H1 (cell line): Measurements from ENCODE around the gene CIROP. TPM values are rescaled to one million over a fixed set of nuclear protein-coding genes. Genes with fewer than 3 reads are reported as not detected.

Source experiments
- CTCF ChIA-PET: fragments of 300-600 bp; sonication (Branson Sonifier 250); formaldehyde crosslinking; loops from one replicate; lab custom pipeline; 2021; ENCODE audit not compliant: partially characterized antibody; lab: Charles Lee
- POLR2A ChIA-PET: fragments of 300-600 bp; sonication (Branson Sonifier 250); formaldehyde crosslinking; loops from one replicate; lab custom pipeline; 2021; ENCODE audit warnings: inconsistent platforms; ENCODE audit not compliant: partially characterized antibody; lab: Charles Lee
- DNase-seq, 2 experiments: peaks; one replicate each; pipeline versions ENCODE4 v3.0.0 to v3.0.0-alpha.2; 2010 to 2022; ENCODE audit warnings: low spot score in 2 of 2, low read depth in 1 of 2, mixed read lengths in 1 of 2
- FAIRE-seq: peaks from 2 replicates; lab custom pipeline; 2011; peaks lifted over from hg19 to GRCh38; lab: Jason Lieb, UNC
- H2AFZ ChIP-seq: 2 replicates; pipeline ENCODE4 v1.8.1; 2012; ENCODE audit warnings: low read length, inconsistent platforms
- H2AK5ac ChIP-seq: 2 replicates; pipeline ENCODE4 v1.6.1; 2013; ENCODE audit warnings: low read depth, low read length
- H2BK120ac ChIP-seq: replicated peaks from 2 replicates; pipeline ENCODE3; 2013; ENCODE audit warnings: low read depth, low read length, inconsistent platforms
- H2BK12ac ChIP-seq: 2 replicates; pipeline ENCODE4 v1.6.1; 2013; ENCODE audit warnings: low read depth, low read length
- H2BK15ac ChIP-seq: 2 replicates; pipeline ENCODE4 v1.6.1; 2013; ENCODE audit warnings: low read length
- H2BK20ac ChIP-seq: 2 replicates; pipeline ENCODE4 v1.6.1; 2013; ENCODE audit warnings: low read length
- H2BK5ac ChIP-seq: 2 replicates; pipeline ENCODE4 v1.6.1; 2013; ENCODE audit warnings: low read depth, low read length
- H3K14ac ChIP-seq: 2 replicates; pipeline ENCODE4 v1.6.1; 2013; ENCODE audit warnings: inconsistent platforms; ENCODE audit not compliant: insufficient read length
- H3K18ac ChIP-seq: 2 replicates; pipeline ENCODE4 v1.6.1; 2013; ENCODE audit warnings: low read length; ENCODE audit errors: extremely low read depth
- H3K23ac ChIP-seq: 2 replicates; pipeline ENCODE4 v1.6.1; 2013; ENCODE audit warnings: inconsistent platforms; ENCODE audit not compliant: insufficient read length
- H3K23me2 ChIP-seq: 2 replicates; pipeline ENCODE4 v1.6.1; 2013; ENCODE audit warnings: low read depth, low read length
- H3K27ac ChIP-seq: 2 replicates; pipeline ENCODE4 v1.6.1; 2011; ENCODE audit warnings: low read depth, low read length, inconsistent platforms
- H3K27me3 ChIP-seq, 4 experiments: replicated peaks in 1 of 4; 1 replicate in 1 of 4; 2 replicates in 3 of 4; pipeline versions ENCODE4 v1.6.1 to v1.8.1; 2011 to 2013; ENCODE audit warnings: low read length in 3 of 4, mild to moderate bottlenecking in 3 of 4, inconsistent platforms in 2 of 4, mixed read lengths in 2 of 4, moderate library complexity in 1 of 4; ENCODE audit not compliant: control insufficient read depth in 3 of 4, insufficient read depth in 3 of 4; ENCODE audit errors: extremely low read depth in 1 of 4
- H3K36me3 ChIP-seq, 4 experiments: 2 replicates each; pipeline versions ENCODE4 v1.6.1 to v1.8.1; 2011 to 2013; ENCODE audit warnings: mild to moderate bottlenecking in 4 of 4, low read length in 3 of 4, moderate library complexity in 2 of 4, control low read depth in 1 of 4, inconsistent platforms in 1 of 4; ENCODE audit not compliant: insufficient read depth in 4 of 4, control insufficient read depth in 2 of 4
- H3K4ac ChIP-seq: replicated peaks from 2 replicates; pipeline ENCODE3; 2013; ENCODE audit warnings: low read length, low read depth, mixed read lengths, inconsistent platforms; ENCODE audit not compliant: insufficient read length
- H3K4me1 ChIP-seq, 4 experiments: replicated peaks in 1 of 4; 1 replicate in 1 of 4; 2 replicates in 3 of 4; pipeline versions ENCODE4 v1.6.1 to v1.8.1; 2011 to 2013; ENCODE audit warnings: low read length in 3 of 4, inconsistent platforms in 2 of 4, mixed read lengths in 1 of 4; ENCODE audit not compliant: insufficient read depth in 4 of 4, control insufficient read depth in 3 of 4
- H3K4me2 ChIP-seq, 2 experiments: 2 replicates each; pipeline versions ENCODE4 v1.6.1 to v1.8.1; 2011 to 2013; ENCODE audit warnings: low read depth in 2 of 2, low read length in 2 of 2, control low read depth in 1 of 2, inconsistent platforms in 1 of 2, mild to moderate bottlenecking in 1 of 2; ENCODE audit not compliant: insufficient read depth in 1 of 2
- H3K4me3 ChIP-seq, 4 experiments: fragments of 200-600, 300-600 bp in 1 of 4; sonication (generic), shearing (Covaris generic), sonication (Bioruptor Twin) in 1 of 4; 2 replicates each; pipeline versions ENCODE4 v1.5.1 to v1.8.1; 2011 to 2016; ENCODE audit warnings: low read length in 4 of 4, low read depth in 3 of 4, control low read depth in 2 of 4, inconsistent platforms in 2 of 4, mild to moderate bottlenecking in 2 of 4, mixed read lengths in 1 of 4, moderate library complexity in 1 of 4; ENCODE audit not compliant: insufficient read depth in 2 of 4; ENCODE audit errors: extremely low read depth in 1 of 4
- H3K56ac ChIP-seq: replicated peaks from 2 replicates; pipeline ENCODE3; 2013; ENCODE audit warnings: low read depth, mild to moderate bottlenecking, mixed read lengths, low read length, inconsistent platforms; ENCODE audit not compliant: insufficient read length
- H3K79me1 ChIP-seq: 2 replicates; pipeline ENCODE4 v1.6.1; 2013; ENCODE audit warnings: low read depth, low read length, control low read depth
- H3K79me2 ChIP-seq, 2 experiments: 2 replicates each; pipeline versions ENCODE4 v1.6.1 to v1.8.1; 2012 to 2013; ENCODE audit warnings: low read length in 2 of 2, mild to moderate bottlenecking in 2 of 2, inconsistent platforms in 1 of 2; ENCODE audit not compliant: insufficient read depth in 2 of 2, control insufficient read depth in 1 of 2
- H3K9ac ChIP-seq, 4 experiments: replicated peaks in 1 of 4; 1 replicate in 1 of 4; 2 replicates in 3 of 4; pipeline versions ENCODE4 v1.6.1 to v1.8.1; 2011 to 2013; ENCODE audit warnings: low read depth in 3 of 4, low read length in 3 of 4, control low read depth in 2 of 4, mild to moderate bottlenecking in 2 of 4, moderate library complexity in 2 of 4, inconsistent platforms in 1 of 4; ENCODE audit errors: extremely low read depth in 1 of 4
- H3K9me3 ChIP-seq, 2 experiments: 2 replicates each; pipeline versions ENCODE4 v1.6.1 to v1.8.1; 2012 to 2013; ENCODE audit warnings: mild to moderate bottlenecking in 2 of 2, moderate library complexity in 2 of 2, control low read depth in 1 of 2, inconsistent platforms in 1 of 2, low read depth in 1 of 2, low read length in 1 of 2, mixed read lengths in 1 of 2; ENCODE audit not compliant: insufficient read depth in 2 of 2
- H4K20me1 ChIP-seq, 2 experiments: replicated peaks in 1 of 2; 2 replicates each; pipeline versions ENCODE3 to v1.8.1; 2011 to 2013; ENCODE audit warnings: inconsistent platforms in 2 of 2, low read length in 2 of 2, mild to moderate bottlenecking in 1 of 2; ENCODE audit not compliant: insufficient read depth in 2 of 2, control insufficient read depth in 1 of 2
- H4K5ac ChIP-seq: 2 replicates; pipeline ENCODE4 v1.6.1; 2013; ENCODE audit warnings: low read length, low read depth, mixed read lengths, inconsistent platforms; ENCODE audit not compliant: insufficient read length
- H4K8ac ChIP-seq: 2 replicates; pipeline ENCODE4 v1.8.0; 2013; ENCODE audit warnings: mild to moderate bottlenecking, moderate library complexity, low read length, inconsistent platforms; ENCODE audit not compliant: insufficient read depth; ENCODE audit errors: extremely low read depth
- H4K91ac ChIP-seq: replicated peaks from 2 replicates; pipeline ENCODE3; 2013; ENCODE audit warnings: low read length, mixed read lengths, inconsistent platforms; ENCODE audit not compliant: insufficient read length
- BACH1 ChIP-seq: IDR thresholded peaks from 2 replicates; pipeline ENCODE4 v1.6.1; 2012; ENCODE audit warnings: low read length, improper control_type of control experiment
- SP1 ChIP-seq: IDR thresholded peaks from 2 replicates; pipeline ENCODE4 v1.6.1; 2011; ENCODE audit warnings: low read depth, low read length
- WGBS, 2 experiments: shearing (Covaris generic) in 1 of 2; methylation state at CpG; one replicate each; pipeline versions ENCODE4 v1.1.6 to v1.1.7; 2013 to 2015; ENCODE audit warnings: low lambda C conversion rate in 2 of 2, mixed read lengths in 2 of 2, inconsistent platforms in 1 of 2, low coverage in 1 of 2, missing lambda C conversion rate in 1 of 2; ENCODE audit not compliant: insufficient replicate concordance in 2 of 2, insufficient coverage in 1 of 2, insufficient read length in 1 of 2; ENCODE audit errors: extremely low coverage in 1 of 2, missing lambda C conversion rate in 1 of 2; 5-methylcytosine and 5-hydroxymethylcytosine counted together
- polyA plus RNA-seq, 7 experiments: library from polyadenylated mRNA; depleted of rRNA in 3 of 7; stranded (reverse) in 5 of 7; unstranded in 2 of 7; fragments of >200 nt in 5 of 7; fragments of 200-250 nt in 2 of 7; gene quantifications; 1 replicate in 5 of 7; 2 replicates in 1 of 7; 4 replicates in 1 of 7; pipeline versions ENCODE4 v1.2.1 to v1.2.3, GENCODE V29; 2011 to 2013; ENCODE audit warnings: missing spikeins in 2 of 7, mixed read lengths in 2 of 7
- total RNA-seq: library from RNA; stranded (reverse); fragmentation: NEBNext Ultra II Directional; extraction: Animal tissue kit (Norgen Biotek cat#: 25700); gene quantifications from 2 replicates; pipeline ENCODE4 v1.2.1, GENCODE V29; 2021
- TF ChIP-seq, protein P1 (sequence below), 3 experiments: IDR thresholded peaks; 1 replicate in 2 of 3; 2 replicates in 1 of 3; pipeline versions ENCODE4 v1.5.1 to v1.6.1; 2011; ENCODE audit warnings: low read length in 3 of 3, mild to moderate bottlenecking in 3 of 3, inconsistent platforms in 2 of 3, low read depth in 1 of 3, moderate library complexity in 1 of 3; ENCODE audit not compliant: insufficient read depth in 1 of 3; ENCODE audit errors: control extremely low read depth in 1 of 3

CIROP gene
- total and polyA plus RNA-seq, 2 of the 8 experiments (the other 6 are each of a cell fraction or from before 2014, with no cell fraction given): 0.06 TPM; not detected in 1

DNA sequence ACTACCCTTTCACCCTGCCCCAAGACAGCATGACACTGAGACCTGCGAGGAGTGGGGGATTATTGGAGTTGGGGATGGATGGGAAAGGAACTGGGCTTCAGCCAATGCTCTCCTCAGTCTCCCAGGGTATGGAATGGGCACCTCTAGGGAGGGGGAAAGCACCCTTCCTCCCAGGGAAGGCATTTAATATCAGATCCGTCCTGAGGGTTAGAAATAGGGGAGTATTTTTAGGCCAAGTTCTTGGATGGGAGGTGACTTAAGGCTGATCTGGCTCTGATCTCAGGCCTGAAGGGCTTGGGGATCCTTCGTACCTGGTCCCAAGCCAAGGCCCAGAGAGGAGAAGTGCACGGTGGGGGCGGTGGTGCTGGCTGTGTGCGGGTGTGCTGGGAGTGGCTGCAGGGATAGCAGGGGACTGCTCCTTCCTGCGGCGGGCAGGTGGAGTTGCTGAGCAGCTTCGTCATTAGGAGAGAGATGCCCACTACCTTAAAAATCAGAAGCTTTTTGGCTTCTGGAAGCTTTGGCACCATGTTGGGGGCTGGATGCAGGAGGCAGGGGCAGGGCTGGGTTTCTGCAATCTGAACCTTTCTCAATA lies 21.2 kb upstream of the CIROP start:
- Histone ChIP-seq H3K79me2 (no peaks in the 10 kb centered on the region), H4K5ac (no peak overlapping the region), H3K4me1 (peaks cover 0 to 11% (median 4%) of the 10 kb centered on the region in 4 experiments; a peak in 5 of 7 replicates), H2BK12ac (no peak overlapping the region), H2BK120ac (no peak overlapping the region), H3K14ac (no peak overlapping the region), H4K8ac (no peak overlapping the region), H3K9ac (no peak overlapping the region), H2BK15ac (no peak overlapping the region), H3K18ac (no peak overlapping the region), H2BK5ac (no peak overlapping the region), H2AFZ (no peak overlapping the region), H3K36me3 (peaks cover 13 to 43% (median 21%) of the 10 kb centered on the region in 4 experiments), H2AK5ac (no peak overlapping the region), H4K91ac (no peak overlapping the region), H3K79me1 (no peaks in the 10 kb centered on the region), H2BK20ac (no peak overlapping the region), H3K56ac (no peak overlapping the region), H3K27ac (no peak overlapping the region), H3K23ac (no peak overlapping the region), H3K27me3 (no peaks in the 10 kb centered on the region), H3K4ac (no peak overlapping the region), H4K20me1 (peaks cover 0 to 2% of the 10 kb centered on the region in 2 experiments), H3K4me3 (no peak overlapping the region), H3K23me2 (no peaks in the 10 kb centered on the region), H3K9me3 (no peaks in the 10 kb centered on the region), H3K4me2 (no peak overlapping the region)
- no peak for DNase-seq
- FAIRE-seq: no peak
- 63% methylated on average over 9 of the region's 9 CpGs; no CpG with 5 or more reads in 1 of the 2 experiments for WGBS, 2 experiments
- POLR2A ChIA-PET: interaction anchor here (0.6 to 3.1 kb wide), 7 partner anchors 12 to 340 kb away, joined by 3 to 9 read pairs (median 4); partner anchors contain the start of genes ACIN1 and C14orf119
- CTCF ChIA-PET: interaction anchor here (1.0 to 11.8 kb wide), 5 partner anchors 44 to 168 kb away, joined by 3 to 290 read pairs (median 4); partner anchors contain the start of gene SLC7A8
- TF ChIP-seq, protein P1, sequence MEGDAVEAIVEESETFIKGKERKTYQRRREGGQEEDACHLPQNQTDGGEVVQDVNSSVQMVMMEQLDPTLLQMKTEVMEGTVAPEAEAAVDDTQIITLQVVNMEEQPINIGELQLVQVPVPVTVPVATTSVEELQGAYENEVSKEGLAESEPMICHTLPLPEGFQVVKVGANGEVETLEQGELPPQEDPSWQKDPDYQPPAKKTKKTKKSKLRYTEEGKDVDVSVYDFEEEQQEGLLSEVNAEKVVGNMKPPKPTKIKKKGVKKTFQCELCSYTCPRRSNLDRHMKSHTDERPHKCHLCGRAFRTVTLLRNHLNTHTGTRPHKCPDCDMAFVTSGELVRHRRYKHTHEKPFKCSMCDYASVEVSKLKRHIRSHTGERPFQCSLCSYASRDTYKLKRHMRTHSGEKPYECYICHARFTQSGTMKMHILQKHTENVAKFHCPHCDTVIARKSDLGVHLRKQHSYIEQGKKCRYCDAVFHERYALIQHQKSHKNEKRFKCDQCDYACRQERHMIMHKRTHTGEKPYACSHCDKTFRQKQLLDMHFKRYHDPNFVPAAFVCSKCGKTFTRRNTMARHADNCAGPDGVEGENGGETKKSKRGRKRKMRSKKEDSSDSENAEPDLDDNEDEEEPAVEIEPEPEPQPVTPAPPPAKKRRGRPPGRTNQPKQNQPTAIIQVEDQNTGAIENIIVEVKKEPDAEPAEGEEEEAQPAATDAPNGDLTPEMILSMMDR (IDR thresholded peaks at IDR 0.05; ENCODE audit: control extremely low read depth in 1 of 3, insufficient read depth in 1 of 3, low read depth in 1 of 3, low read length in 3 of 3): no peak
- TF ChIP-seq SP1 (no peak), BACH1 (no peak)
